OCI-LY7 (cell line): ENCODE data around the gene ICE2.

Experiments used
- CTCF ChIP-seq: fragments of 200-600 bp; sonication (generic); conservative IDR thresholded peaks from 2 replicates; pipeline ENCODE4 v1.5.1; 2014; ENCODE audit warnings: mild to moderate bottlenecking, antibody characterized with exemption, low read length, moderate library complexity, mixed read lengths
- EZH2phosphoT487 ChIP-seq: fragments of 200-600 bp; sonication (generic); IDR thresholded peaks from 2 replicates; pipeline ENCODE4 v1.6.1; 2018; ENCODE audit warnings: low read depth, borderline replicate concordance, mild to moderate bottlenecking, mixed run types, antibody characterized with exemption, low read length, moderate library complexity, mixed read lengths

GRCh38 chr15:60512937-60513336, 34.0 kb upstream of the ICE2 start:
- TF ChIP-seq CTCF: no peak
- TF ChIP-seq EZH2phosphoT487: no peak
